ENCODE results near the gene DES. TPM values are rescaled to one million over a fixed set of nuclear protein-coding genes. Genes with fewer than 3 reads are reported as not detected.

The DES gene
- total and polyA plus RNA-seq, 2 of the 13 experiments (the other 11 are each of a cell fraction or from before 2014, with no cell fraction given) = not detected

DNA sequence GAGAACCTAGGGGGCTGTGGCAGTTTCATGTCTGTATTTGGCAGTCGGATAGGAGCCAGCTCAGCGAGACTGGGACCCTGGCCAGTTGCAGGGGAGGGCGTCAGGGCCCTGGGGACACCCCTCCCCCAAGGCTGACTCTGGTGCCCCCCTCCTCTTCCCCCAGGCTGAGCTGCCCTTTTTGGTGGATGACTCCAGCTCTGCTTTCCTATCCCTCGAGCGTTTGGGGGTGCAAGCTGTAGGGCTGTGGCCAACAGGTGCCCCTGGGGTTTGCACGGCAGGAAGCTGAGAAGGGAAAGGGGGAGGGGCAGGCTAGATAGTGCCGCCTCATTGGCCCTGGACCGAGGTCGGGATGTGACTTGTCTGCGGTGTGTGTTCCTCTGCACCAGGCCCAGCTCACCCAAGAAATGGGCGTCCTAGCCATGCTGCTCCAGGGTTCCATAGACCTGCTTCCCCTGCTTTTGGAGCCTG lies 42.9 kb downstream of the DES start:
- no peaks in the 10 kb centered on the region for H3K79me2 ChIP-seq (ENCODE audit: insufficient read depth, low read length)
- no peak overlapping the region for H3K4me3 ChIP-seq (replicated peaks in 1 of 3; ENCODE audit: insufficient read depth in 1 of 3, low read depth in 2 of 3, low read length in 3 of 3)
- H3K9ac ChIP-seq (ENCODE audit: insufficient read depth, low read depth, low read length) = no peak overlapping the region
- POLR2A ChIA-PET = no interaction called here
- H4K20me1 ChIP-seq (ENCODE audit: insufficient read depth, low read length) = no peaks in the 10 kb centered on the region; the same call in 1 of the 2 replicates
- H3K27me3 ChIP-seq (ENCODE audit: control insufficient read depth in 1 of 2, insufficient read depth in 2 of 2, low read length in 2 of 2) = peaks cover 4 to 77% of the 10 kb centered on the region in 2 experiments; a peak in 4 of 5 replicates
- in situ Hi-C loops (cut with HindIII; ENCODE audit: extremely low pct_ligation_motif_present, low pct_unique_long_range_greater_than_20kb) (no loop called here), intact Hi-C loops (cut with micrococcal nuclease; ENCODE audit: unreplicated experiment) (no loop called here)
- H3K9me3 ChIP-seq (ENCODE audit: low read length) = no peaks in the 10 kb centered on the region
- no peaks in the 10 kb centered on the region for H3K36me3 ChIP-seq (replicated peaks in 1 of 2; ENCODE audit: control insufficient read depth in 1 of 2, insufficient read depth in 2 of 2, low read length in 2 of 2)
- no peak for DNase-seq (ENCODE audit: low spot score)
- FAIRE-seq = no peak
- ATAC-seq = no peak
- H2AFZ ChIP-seq (ENCODE audit: low read length) = no peak overlapping the region
- H3K4me1 ChIP-seq (ENCODE audit: insufficient read depth, low read length) = peaks cover 10% of the 10 kb centered on the region; the same call in 1 of the 2 replicates
- TF ChIP-seq RAD21 (CRISPR knock-in tag; IDR thresholded peaks at IDR 0.05) (no peak), SIX4 (CRISPR knock-in tag; IDR thresholded peaks at IDR 0.05) (no peak), ZNF260 (CRISPR knock-in tag; IDR thresholded peaks at IDR 0.05; ENCODE audit: borderline replicate concordance, low read depth) (no peak), HHEX (CRISPR knock-in tag; IDR thresholded peaks at IDR 0.05) (no peak), ZNF569 (CRISPR knock-in tag; IDR thresholded peaks at IDR 0.05; ENCODE audit: borderline replicate concordance) (no peak), RELA (CRISPR knock-in tag; IDR thresholded peaks at IDR 0.05) (no peak)
- TF ChIP-seq, protein P1, sequence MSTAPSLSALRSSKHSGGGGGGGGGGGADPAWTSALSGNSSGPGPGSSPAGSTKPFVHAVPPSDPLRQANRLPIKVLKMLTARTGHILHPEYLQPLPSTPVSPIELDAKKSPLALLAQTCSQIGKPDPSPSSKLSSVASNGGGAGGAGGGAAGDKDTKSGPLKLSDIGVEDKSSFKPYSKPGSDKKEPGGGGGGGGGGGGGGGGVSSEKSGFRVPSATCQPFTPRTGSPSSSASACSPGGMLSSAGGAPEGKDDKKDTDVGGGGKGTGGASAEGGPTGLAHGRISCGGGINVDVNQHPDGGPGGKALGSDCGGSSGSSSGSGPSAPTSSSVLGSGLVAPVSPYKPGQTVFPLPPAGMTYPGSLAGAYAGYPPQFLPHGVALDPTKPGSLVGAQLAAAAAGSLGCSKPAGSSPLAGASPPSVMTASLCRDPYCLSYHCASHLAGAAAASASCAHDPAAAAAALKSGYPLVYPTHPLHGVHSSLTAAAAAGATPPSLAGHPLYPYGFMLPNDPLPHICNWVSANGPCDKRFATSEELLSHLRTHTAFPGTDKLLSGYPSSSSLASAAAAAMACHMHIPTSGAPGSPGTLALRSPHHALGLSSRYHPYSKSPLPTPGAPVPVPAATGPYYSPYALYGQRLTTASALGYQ (CRISPR knock-in tag; IDR thresholded peaks at IDR 0.05) = no peak
- TF ChIP-seq, protein P2, sequence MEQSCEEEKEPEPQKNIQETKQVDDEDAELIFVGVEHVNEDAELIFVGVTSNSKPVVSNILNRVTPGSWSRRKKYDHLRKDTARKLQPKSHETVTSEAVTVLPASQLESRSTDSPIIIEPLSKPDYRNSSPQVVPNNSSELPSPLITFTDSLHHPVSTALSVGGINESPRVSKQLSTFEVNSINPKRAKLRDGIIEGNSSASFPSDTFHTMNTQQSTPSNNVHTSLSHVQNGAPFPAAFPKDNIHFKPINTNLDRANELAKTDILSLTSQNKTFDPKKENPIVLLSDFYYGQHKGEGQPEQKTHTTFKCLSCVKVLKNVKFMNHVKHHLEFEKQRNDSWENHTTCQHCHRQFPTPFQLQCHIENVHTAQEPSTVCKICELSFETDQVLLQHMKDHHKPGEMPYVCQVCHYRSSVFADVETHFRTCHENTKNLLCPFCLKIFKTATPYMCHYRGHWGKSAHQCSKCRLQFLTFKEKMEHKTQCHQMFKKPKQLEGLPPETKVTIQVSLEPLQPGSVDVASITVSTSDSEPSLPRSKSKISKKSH (CRISPR knock-in tag; IDR thresholded peaks at IDR 0.05; ENCODE audit: borderline replicate concordance) = no peak
- BruUV-seq (replicated peaks) = no TSS peak
- H3K4me2 ChIP-seq (ENCODE audit: low read depth, low read length) = no peak overlapping the region
- CTCF ChIA-PET (ENCODE audit: low intra/inter-chr PET ratio, low total read pairs) = no interaction called here
- 13% methylated on average over 11 of the region's 11 CpGs for WGBS (ENCODE audit: low lambda C conversion rate)
- H3K27ac ChIP-seq (ENCODE audit: extremely low read length, insufficient read depth, low read length) = no peak overlapping the region

All from HepG2 (cell line).